DOHH2 (cell line): Measurements from ENCODE around the gene PPFIA2.

Experiments
- H3F3A ChIP-seq: fragments of 200-600 bp; sonication (generic), shearing (Covaris generic); 2 replicates; pipeline ENCODE4 v1.6.0; 2016; ENCODE audit warnings: antibody characterized with exemption, mild to moderate bottlenecking; ENCODE audit not compliant: control insufficient read depth, insufficient read depth
- H3K27ac ChIP-seq: fragments of 200-600 bp; sonication (generic); 2 replicates; pipeline ENCODE4 v1.5.1; 2014; ENCODE audit warnings: low read depth, mild to moderate bottlenecking, low read length, moderate library complexity
- H3K27me3 ChIP-seq: fragments of 200-600 bp; sonication (generic); 2 replicates; pipeline ENCODE4 v1.6.1; 2014; ENCODE audit warnings: mild to moderate bottlenecking, low read length, mixed read lengths; ENCODE audit not compliant: control insufficient read depth
- H3K36me3 ChIP-seq: fragments of 200-600 bp; sonication (generic); 2 replicates; pipeline ENCODE4 v1.6.1; 2014; ENCODE audit warnings: mild to moderate bottlenecking, low read length, moderate library complexity, mixed read lengths; ENCODE audit not compliant: control insufficient read depth
- H3K4me1 ChIP-seq: fragments of 200-600 bp; sonication (generic); 2 replicates; pipeline ENCODE4 v1.6.1; 2014; ENCODE audit warnings: mild to moderate bottlenecking, low read length, mixed read lengths; ENCODE audit not compliant: control insufficient read depth
- H3K4me2 ChIP-seq: fragments of 200-600 bp; sonication (generic); 2 replicates; pipeline ENCODE4 v1.6.0; 2014; ENCODE audit warnings: mild to moderate bottlenecking, low read length, moderate library complexity
- H3K4me3 ChIP-seq: fragments of 200-600 bp; sonication (generic); 2 replicates; pipeline ENCODE4 v1.5.1; 2014; ENCODE audit warnings: mild to moderate bottlenecking, low read length, mixed read lengths
- H3K79me2 ChIP-seq: fragments of 200-600 bp; sonication (generic); 2 replicates; pipeline ENCODE4 v1.6.1; 2014; ENCODE audit warnings: mild to moderate bottlenecking, low read length, mixed read lengths; ENCODE audit not compliant: control insufficient read depth
- H3K9me2 ChIP-seq: fragments of 200-600 bp; sonication (generic); replicated peaks from 2 replicates; pipeline ENCODE4 v1.6.1; 2014; ENCODE audit warnings: mild to moderate bottlenecking, low read length, mixed read lengths; ENCODE audit not compliant: control insufficient read depth
- H3K9me3 ChIP-seq: fragments of 200-600 bp; sonication (generic); 2 replicates; pipeline ENCODE4 v1.6.1; 2014; ENCODE audit warnings: antibody characterized with exemption, low read length, mixed read lengths; ENCODE audit not compliant: control insufficient read depth, insufficient read depth
- H4K20me1 ChIP-seq: fragments of 200-600 bp; sonication (generic); 2 replicates; pipeline ENCODE4 v1.6.0; 2014; ENCODE audit warnings: low read depth, mild to moderate bottlenecking, antibody characterized with exemption, low read length, moderate library complexity; ENCODE audit not compliant: control insufficient read depth, insufficient read depth
- CTCF ChIP-seq: fragments of 200-600 bp; sonication (generic); IDR thresholded peaks from one replicate; pipeline ENCODE4 v1.5.1; 2014; ENCODE audit warnings: antibody characterized with exemption, mild to moderate bottlenecking, low read depth, low read length; ENCODE audit not compliant: poor library complexity, severe bottlenecking
- EZH2phosphoT487 ChIP-seq: fragments of 200-600 bp; sonication (generic); IDR thresholded peaks from 2 replicates; pipeline ENCODE4 v1.6.1; 2017; ENCODE audit warnings: borderline replicate concordance, mild to moderate bottlenecking, antibody characterized with exemption, low read length, moderate library complexity, mixed read lengths

The PPFIA2 gene

DNA sequence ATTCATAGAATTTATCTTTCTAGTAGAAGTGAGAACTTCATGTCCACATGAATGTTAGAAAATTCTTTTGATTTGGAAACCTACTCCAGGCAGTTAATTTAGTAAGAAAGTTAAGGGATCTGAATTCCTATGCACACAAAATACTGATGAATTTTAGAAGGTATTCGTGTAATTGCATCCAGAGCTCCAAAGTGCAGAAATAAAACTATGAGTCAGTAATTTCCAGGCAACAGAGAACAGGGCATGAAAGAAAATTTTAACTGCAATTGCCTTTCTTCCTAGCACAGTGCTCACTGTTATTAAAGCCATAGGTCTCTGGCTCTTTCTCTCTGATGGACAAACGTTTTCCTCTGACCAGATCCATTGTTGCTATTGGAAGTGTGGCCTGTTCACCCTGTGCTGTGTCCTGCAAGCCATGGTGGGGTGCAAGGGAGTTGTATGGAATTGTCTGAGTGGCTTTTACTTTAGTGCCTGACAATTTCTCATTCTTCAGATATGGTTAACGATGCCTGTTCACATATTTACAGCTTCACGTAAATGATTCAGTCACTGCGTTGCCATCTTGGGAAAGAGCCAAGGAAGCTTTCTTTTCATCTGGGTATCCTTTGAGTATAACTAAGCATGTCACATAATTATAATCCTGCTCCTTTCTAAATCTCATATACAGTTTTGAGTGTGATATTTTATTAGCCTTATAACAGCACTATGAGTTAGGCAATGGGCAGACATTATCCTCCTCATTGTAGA lies 536.1 kb downstream of the PPFIA2 start:
- Histone ChIP-seq H3K79me2 (no peaks in the 10 kb centered on the region), H4K20me1 (no peaks in the 10 kb centered on the region), H3K9me3 (no peaks in the 10 kb centered on the region), H3K27ac (no peak overlapping the region), H3K4me3 (no peak overlapping the region), H3K36me3 (no peaks in the 10 kb centered on the region), H3K27me3 (no peaks in the 10 kb centered on the region), H3K4me1 (no peaks in the 10 kb centered on the region), H3K4me2 (no peak overlapping the region), H3F3A (no peaks in the 10 kb centered on the region), H3K9me2 (no peaks in the 10 kb centered on the region)
- TF ChIP-seq EZH2phosphoT487 (no peak), CTCF (no peak)

GRCh38 chr12:81221681-81222080 lies 537.5 kb downstream of the PPFIA2 start:
- H3K79me2 ChIP-seq, result no peaks in the 10 kb centered on the region
- no peaks in the 10 kb centered on the region for H3K9me3 ChIP-seq
- no peak overlapping the region for H3K27ac ChIP-seq

DNA sequence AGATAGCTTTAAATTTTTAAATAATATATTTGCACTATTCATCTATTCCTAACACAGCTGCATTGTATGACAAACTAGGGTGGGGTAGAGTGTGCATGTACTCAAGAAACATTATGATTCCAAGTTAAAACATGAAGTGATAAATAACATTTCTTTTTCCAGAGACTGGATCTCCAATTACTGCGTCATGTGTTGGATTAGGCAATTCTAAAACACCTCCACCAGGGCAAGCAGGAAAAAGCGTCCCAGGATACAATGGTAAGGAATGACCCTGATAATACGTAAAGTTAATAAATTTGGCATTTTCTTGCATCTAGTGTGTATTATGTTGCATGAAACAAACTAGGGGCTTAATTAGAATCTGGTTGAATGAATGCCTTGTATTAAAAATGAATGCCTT lies 542.4 kb downstream of the PPFIA2 start:
- TF ChIP-seq CTCF, result no peak
- TF ChIP-seq EZH2phosphoT487, result no peak
- Histone ChIP-seq H3K27me3 (no peaks in the 10 kb centered on the region), H3K4me2 (no peak overlapping the region), H3K4me3 (no peak overlapping the region), H3K36me3 (no peaks in the 10 kb centered on the region), H3K9me2 (no peaks in the 10 kb centered on the region), H4K20me1 (no peaks in the 10 kb centered on the region), H3K9me3 (no peaks in the 10 kb centered on the region), H3K4me1 (no peaks in the 10 kb centered on the region), H3K79me2 (no peaks in the 10 kb centered on the region), H3F3A (no peaks in the 10 kb centered on the region), H3K27ac (no peak overlapping the region)

More at GRCh38 chr12:81221681-81222080, 537.5 kb downstream of the PPFIA2 start:
- no peaks in the 10 kb centered on the region for H3K27me3 ChIP-seq
- H3K9me2 ChIP-seq, result no peaks in the 10 kb centered on the region
- no peak overlapping the region for H3K4me2 ChIP-seq
- no peaks in the 10 kb centered on the region for H4K20me1 ChIP-seq
- H3K4me3 ChIP-seq, result no peak overlapping the region
- TF ChIP-seq CTCF (no peak), EZH2phosphoT487 (no peak)
- H3K4me1 ChIP-seq, result no peaks in the 10 kb centered on the region
- no peaks in the 10 kb centered on the region for H3K36me3 ChIP-seq
- H3F3A ChIP-seq, result no peaks in the 10 kb centered on the region
